ENCODE data around the gene PSMD3.

PSMD3 gene

GRCh38 chr17:40024901-40025300, 44.3 kb downstream of the PSMD3 start:
- DNase-seq, result no peak

DNA sequence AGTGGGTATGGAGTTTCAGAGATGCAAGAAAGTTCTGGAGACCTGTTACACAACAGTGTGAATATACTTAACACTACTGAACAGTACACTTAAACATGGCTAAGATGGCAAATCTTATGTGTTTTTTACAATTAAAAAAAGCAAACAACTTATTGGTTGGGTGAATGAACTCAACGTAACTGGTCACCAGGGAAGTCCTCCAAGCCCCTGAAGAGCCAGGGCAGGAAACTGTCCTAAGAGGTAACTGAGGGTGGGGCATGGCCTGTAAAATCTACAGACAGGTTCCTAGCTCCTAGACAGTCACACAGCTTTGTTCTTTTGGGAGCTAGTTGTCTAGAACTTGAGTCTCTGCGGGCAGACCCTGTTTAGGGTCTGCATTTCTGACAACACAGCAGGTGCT, 45.0 kb downstream of the PSMD3 start:
- DNase-seq, result no peak

DNA sequence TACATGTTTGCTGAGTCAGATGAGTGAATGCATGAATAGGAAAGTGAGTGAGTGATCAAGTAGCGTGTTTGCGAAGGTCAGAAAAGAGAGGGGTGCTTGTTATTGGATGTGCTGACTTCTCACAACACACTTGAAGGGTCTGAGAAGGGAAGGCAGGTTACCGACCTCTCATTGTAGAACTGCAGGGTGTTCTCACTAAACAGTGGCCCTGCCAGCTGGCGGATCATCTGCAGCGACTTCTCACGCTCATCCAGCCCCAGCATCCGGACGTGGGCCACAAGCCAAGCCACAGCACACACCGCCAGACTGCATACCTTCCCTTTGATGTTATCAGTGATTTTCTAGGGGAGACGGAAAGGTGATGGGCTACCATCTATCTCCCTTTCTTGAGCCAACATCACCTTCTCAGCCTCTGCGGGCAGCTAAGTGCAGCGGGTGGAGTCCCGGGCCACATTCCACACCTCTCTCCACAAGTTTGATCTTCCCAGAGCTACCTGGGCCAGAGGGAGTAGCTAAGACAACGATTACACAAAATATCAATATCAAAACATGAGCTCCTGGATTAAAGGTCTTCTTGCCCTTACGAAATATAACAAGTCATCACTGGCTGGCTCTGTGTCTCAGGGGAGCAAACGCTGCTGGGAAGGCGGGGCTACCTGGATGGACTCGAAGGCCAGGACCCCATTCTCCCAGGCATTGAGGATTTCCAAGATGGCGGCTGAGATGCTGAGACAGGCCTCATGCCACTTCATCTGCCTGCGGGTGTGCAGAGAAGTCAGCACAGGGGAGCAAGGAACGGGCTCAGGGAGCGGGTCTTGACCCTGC, 45.6 kb downstream of the PSMD3 start:
- peak; percentile 45 for DNase-seq

DNA sequence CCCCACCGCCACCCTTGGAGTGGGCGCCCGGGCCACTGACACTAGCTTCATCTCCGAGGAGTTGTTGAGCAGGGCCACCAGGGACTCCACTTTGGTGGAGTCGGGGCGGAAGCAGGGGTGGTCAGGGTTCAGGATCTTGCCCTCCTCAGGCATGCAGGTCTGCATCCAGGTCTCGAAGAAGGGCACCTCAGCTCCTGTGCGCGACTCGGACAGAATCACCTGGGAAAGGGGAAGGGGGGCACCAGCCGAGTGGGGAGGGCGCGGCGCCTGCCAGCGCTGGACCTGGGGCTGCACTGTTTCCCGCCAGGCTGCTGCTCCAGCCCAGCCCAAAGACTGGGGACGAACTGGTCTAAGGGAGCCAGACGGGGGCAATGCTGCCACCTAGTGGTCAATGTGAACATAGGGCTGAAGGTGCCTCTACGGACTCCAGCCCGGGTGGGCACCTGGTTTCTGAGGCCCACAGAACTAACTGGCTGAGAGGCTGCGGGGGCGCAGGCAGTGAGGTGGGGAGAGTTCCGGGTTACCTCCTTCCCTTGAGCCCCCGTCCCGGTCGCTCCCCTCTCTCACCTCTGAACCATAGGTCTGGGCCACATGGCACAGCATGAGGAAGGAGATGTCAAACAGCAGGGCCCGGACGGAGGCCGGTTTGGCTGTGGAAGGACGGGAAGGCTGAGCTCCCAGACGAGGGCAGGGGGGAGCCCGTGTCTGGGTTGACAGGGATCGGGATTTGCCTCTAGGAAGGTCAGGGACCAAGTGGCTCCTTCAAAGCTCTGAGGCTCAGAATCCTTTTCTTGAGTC, 46.4 kb downstream of the PSMD3 start:
- DNase-seq, result peak; percentile 77

DNA sequence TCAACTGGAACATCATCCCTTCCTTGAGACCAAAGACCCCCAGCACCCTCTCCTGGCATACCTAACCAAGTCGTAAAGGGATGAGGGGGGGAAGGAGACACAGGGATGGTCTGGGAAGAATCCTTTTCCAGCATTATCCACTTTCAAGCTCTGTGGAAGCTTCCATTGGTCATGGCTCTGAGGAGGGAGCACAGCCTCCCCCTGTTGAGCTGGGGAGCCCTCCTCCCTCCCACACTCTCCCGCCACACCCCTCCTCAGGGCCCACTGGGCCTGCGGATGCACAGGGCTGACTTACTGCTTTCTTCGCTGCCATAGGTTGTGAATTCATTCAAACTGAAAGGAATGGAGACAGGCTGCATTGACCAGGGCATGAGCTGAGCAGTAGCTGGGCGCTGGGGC, 47.0 kb downstream of the PSMD3 start:
- DNase-seq, result no peak

- no peak for DNase-seq
Measured at GRCh38 chr17:40028595-40028994, 48.0 kb downstream of the PSMD3 start.

DNA sequence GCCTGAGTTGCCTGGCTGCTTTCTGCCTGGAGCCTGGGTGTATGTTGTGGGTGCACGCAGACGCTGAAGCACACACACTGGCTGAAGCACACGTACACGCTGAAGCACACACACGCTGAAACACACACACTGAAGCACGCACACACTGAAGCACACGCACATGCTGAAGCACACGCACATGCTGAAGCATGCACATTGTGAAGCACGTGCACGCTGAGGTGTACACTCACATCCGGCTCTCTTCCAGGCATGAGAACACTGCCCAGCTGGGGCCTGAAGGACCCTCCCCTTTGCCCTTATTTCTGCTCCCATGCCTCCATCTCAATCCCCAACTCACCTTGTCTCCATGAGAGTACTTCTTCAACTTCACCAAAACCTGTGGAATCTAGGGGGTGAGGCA, 51.1 kb downstream of the PSMD3 start:
- no peak for DNase-seq

DNA sequence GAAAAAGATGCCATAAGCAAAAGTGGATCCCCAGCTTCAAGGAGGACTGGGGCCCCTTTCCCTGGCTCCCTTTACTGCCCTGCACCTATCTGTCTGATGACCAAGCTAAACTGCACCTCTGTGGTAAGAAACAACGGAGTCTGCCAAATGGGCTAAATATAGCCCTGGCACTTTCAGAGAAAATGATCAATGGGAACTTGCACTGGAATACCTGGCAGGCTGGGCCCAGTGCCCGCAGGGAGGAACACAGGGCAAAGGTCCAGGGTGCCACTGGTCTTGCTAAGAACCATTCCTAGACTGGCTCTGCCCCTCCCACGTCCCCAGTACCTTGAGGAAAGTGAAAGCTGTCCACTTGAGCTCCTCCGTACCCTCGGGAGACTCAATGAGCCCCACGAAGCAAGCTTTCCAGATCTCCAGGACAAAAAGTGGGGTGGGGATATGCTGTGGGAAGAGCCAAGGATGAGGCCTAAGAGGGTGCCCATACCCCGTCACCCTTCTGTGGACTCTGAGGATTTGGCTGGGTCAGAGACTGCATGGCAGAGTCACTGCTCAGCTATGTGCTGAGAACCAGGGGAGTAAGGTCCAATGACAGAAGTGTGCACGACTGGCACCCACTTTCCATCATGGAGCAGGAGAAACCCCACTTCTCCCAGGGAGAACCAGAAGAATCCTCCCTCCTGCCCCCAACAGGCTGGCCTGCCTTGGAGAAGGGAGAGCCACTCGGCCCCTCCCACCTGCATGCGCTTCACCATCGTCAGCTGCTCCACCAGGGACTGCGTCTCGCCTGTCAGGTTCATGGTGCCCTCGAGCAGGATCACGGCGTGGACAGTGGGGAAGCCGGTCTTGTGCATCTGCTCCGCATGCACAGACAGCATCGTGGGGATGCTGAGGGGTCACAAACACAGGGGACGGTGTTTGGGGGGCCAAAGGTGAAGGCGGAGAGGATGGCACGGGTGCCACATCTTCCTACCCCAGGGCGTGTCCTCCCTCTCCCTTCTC, 52.0 kb downstream of the PSMD3 start:
- no peak for DNase-seq

DNA sequence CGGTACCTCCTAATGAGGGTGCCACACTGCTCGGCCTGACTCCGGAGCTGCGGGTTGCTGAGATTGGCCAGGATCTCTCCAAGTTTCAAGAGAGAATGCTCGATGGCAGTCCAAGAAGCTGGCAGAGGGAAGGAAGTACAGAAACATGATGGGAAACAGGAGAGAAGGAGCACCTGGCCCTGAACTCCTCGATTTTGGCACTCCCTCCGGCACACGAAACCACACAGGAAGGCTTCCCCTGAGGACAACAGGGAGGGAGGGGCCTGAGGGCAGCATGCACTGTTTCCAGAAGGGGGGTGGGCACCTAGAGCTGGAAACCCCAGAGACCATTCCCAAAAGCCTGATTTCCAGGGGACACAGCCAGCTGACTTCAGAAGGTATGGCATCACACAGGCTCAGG, 52.7 kb downstream of the PSMD3 start:
- DNase-seq, result no peak

- DNase-seq, result no peak
Measured at GRCh38 chr17:40034426-40035161, 54.0 kb downstream of the PSMD3 start.

DNA sequence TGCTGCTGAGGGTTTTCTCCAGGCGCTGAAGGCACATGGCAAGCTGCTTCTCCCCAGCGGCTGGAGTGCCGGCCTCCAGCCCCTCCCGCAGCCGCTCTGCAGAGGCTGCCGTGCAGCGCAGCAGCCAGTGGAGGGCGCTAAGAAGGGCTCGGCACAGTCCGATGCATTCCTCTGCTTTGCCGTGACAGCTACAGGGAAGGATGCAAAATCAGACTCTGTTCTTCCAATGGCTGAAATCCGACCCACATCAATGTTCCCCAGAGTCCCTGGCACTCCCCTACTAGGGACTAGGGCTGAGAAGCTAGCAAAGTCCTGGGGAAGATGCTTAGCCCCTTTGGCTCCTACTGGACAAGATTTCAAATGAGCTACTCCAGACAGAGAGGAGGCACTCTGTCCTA, 54.6 kb downstream of the PSMD3 start:
- no peak for DNase-seq

- peak; percentile 15 for DNase-seq
Measured at GRCh38 chr17:40038882-40039513, 58.4 kb downstream of the PSMD3 start.

- DNase-seq, result no peak
Measured at GRCh38 chr17:40041196-40041595, 60.6 kb downstream of the PSMD3 start.
